ENCODE data around the gene PCTP. TPM values are rescaled to one million over a fixed set of nuclear protein-coding genes. Genes with fewer than 3 reads are reported as not detected.

The PCTP gene
- 100 to 1,000 TPM in 1 of 4 donors, 10 to 100 TPM in 2, 1 to 10 TPM in 1; 8.6 to 581 (median 35.0) TPM for total RNA-seq

GRCh38 chr17:55750750-55751657 is at the start of gene PCTP:
Gene PCTP (plus strand): TSS chr17:55751051. CDS start chr17:55751104, 53 bp downstream.
- WGBS, 2 donors (ENCODE audit: low coverage in 1 of 2), result 2% methylated on average over 41 of the region's 53 CpGs; no CpG with 5 or more reads in 1 of the 2 donors

DNA sequence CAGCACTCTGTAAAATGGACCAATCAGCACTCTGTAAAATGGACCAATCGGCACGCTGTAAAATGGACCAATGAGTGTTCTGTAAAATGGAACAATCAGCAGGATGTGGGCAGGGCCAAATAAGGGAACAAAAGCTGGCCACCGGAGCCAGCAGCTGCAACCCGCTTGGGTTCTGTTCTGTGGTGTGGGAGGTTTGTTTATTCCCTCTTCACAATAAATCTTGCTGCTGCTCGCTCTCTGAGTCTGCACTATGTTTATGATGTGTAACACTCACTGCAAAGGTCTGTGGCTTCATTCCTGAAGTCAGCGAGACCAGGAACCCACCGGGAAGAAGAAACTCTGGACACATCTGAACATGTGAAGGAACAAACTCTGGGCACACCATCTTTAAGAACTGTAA is 48.7 kb upstream of the PCTP start:
- H3K9me3 ChIP-seq, result no peaks in the 10 kb centered on the region
- WGBS, 2 donors (ENCODE audit: low coverage in 1 of 2), result 63 to 67% methylated on average over 3 to 7 of the region's 7 CpGs
- no peak for DNase-seq
- no peak overlapping the region for H3K27ac ChIP-seq
- H3K36me3 ChIP-seq, result no peaks in the 10 kb centered on the region
- no peak for TF ChIP-seq POLR2A (IDR thresholded peaks at IDR 0.05)
- no peak for TF ChIP-seq POLR2AphosphoS5 (IDR thresholded peaks at IDR 0.05)
- TF ChIP-seq EP300 (IDR thresholded peaks at IDR 0.05; ENCODE audit: low read depth), result no peak
- H3K4me1 ChIP-seq, result no peaks in the 10 kb centered on the region
- intact Hi-C loops (cut with DNase I; ENCODE audit: low total_unique reads) (no loop called here), in situ Hi-C loops (cut with MboI; ENCODE audit: low pct_ligation_motif_present in 1 of 4, low pct_unique_long_range_greater_than_20kb in 1 of 4, low sequenced_read_pairs in 3 of 4) (no loop called here)
- no peaks in the 10 kb centered on the region for H3K27me3 ChIP-seq
- no peak overlapping the region for H3K4me3 ChIP-seq

More at GRCh38 chr17:55750750-55751657, at the start of gene PCTP:
- peak; percentile 96 for DNase-seq
- peaks cover 7 to 21% (median 12%) of the 10 kb centered on the region in 4 donors for H3K4me1 ChIP-seq
- peak within 1 kb of the TSS; percentile 61 to 93 (median 74) for H3K4me3 ChIP-seq
- in situ Hi-C loops (cut with MboI; ENCODE audit: low pct_ligation_motif_present in 1 of 4, low pct_unique_long_range_greater_than_20kb in 1 of 4, low sequenced_read_pairs in 3 of 4), result loop anchor here in 2 of 4 donors (25.0 kb wide), 2 partner anchors 214 to 764 kb away; no protein-coding TSS in a partner anchor
- no peaks in the 10 kb centered on the region for H3K36me3 ChIP-seq
- TF ChIP-seq POLR2AphosphoS5 (IDR thresholded peaks at IDR 0.05) (peak; percentile 90 to 94 (median 93)), EP300 (IDR thresholded peaks at IDR 0.05; ENCODE audit: low read depth) (peak; percentile 14), POLR2A (IDR thresholded peaks at IDR 0.05) (peak; percentile 93)
- TF ChIP-seq, protein P1, sequence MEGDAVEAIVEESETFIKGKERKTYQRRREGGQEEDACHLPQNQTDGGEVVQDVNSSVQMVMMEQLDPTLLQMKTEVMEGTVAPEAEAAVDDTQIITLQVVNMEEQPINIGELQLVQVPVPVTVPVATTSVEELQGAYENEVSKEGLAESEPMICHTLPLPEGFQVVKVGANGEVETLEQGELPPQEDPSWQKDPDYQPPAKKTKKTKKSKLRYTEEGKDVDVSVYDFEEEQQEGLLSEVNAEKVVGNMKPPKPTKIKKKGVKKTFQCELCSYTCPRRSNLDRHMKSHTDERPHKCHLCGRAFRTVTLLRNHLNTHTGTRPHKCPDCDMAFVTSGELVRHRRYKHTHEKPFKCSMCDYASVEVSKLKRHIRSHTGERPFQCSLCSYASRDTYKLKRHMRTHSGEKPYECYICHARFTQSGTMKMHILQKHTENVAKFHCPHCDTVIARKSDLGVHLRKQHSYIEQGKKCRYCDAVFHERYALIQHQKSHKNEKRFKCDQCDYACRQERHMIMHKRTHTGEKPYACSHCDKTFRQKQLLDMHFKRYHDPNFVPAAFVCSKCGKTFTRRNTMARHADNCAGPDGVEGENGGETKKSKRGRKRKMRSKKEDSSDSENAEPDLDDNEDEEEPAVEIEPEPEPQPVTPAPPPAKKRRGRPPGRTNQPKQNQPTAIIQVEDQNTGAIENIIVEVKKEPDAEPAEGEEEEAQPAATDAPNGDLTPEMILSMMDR (IDR thresholded peaks at IDR 0.05), result peak; percentile 27 to 66 (median 45)
- H3K27ac ChIP-seq, result peak within 1 kb of the TSS; percentile 82 to 95 (median 91)
- no peaks in the 10 kb centered on the region for H3K27me3 ChIP-seq
- H3K9me3 ChIP-seq, result no peaks in the 10 kb centered on the region
- intact Hi-C loops (cut with DNase I; ENCODE audit: low total_unique reads), result no loop called here

GRCh38 chr17:55704401-55704800 is 46.5 kb upstream of the PCTP start:
- Histone ChIP-seq H3K9me3 (no peaks in the 10 kb centered on the region), H3K4me1 (no peaks in the 10 kb centered on the region), H3K36me3 (no peaks in the 10 kb centered on the region), H3K27me3 (no peaks in the 10 kb centered on the region), H3K4me3 (no peak overlapping the region), H3K27ac (no peak overlapping the region)
- TF ChIP-seq POLR2A (IDR thresholded peaks at IDR 0.05) (no peak), EP300 (IDR thresholded peaks at IDR 0.05; ENCODE audit: low read depth) (no peak), POLR2AphosphoS5 (IDR thresholded peaks at IDR 0.05) (no peak)
- TF ChIP-seq, protein P1 (IDR thresholded peaks at IDR 0.05), result no peak
- intact Hi-C loops (cut with DNase I; ENCODE audit: low total_unique reads), result no loop called here
- no peak for DNase-seq
- 44 to 75% methylated on average over 1 of the region's 1 CpG for WGBS, 2 donors (ENCODE audit: low coverage in 1 of 2)
- in situ Hi-C loops (cut with MboI; ENCODE audit: low pct_ligation_motif_present in 1 of 4, low pct_unique_long_range_greater_than_20kb in 1 of 4, low sequenced_read_pairs in 3 of 4), result no loop called here

DNA sequence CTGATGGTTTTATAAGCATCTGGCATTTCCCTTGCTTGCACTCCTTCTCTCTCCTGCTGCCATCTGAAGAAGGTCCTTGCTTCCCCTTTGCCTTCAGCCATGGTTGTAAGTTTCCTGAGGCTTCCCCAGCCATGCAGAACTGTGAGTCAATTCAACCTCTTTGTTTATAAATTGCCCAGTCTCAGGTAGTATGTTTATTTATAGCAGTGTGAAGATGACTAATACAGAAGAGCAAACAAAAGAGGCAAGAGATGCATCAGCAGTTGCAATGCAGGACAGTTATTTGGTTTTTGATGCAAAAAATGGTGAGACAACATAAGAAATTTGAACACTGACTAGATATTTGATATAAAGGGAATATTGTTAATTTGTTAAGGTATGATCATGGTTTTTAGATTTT is 45.0 kb upstream of the PCTP start:
- H3K4me3 ChIP-seq, result no peak overlapping the region
- no peak overlapping the region for H3K27ac ChIP-seq
- DNase-seq, result no peak
- intact Hi-C loops (cut with DNase I; ENCODE audit: low total_unique reads) (no loop called here), in situ Hi-C loops (cut with MboI; ENCODE audit: low pct_ligation_motif_present in 1 of 4, low pct_unique_long_range_greater_than_20kb in 1 of 4, low sequenced_read_pairs in 3 of 4) (no loop called here)
- H3K36me3 ChIP-seq, result no peaks in the 10 kb centered on the region
- H3K4me1 ChIP-seq, result peaks cover 0 to 5% (median 0%) of the 10 kb centered on the region in 4 donors
- H3K9me3 ChIP-seq, result no peaks in the 10 kb centered on the region
- TF ChIP-seq, protein P1 (IDR thresholded peaks at IDR 0.05), result no peak
- TF ChIP-seq POLR2AphosphoS5 (IDR thresholded peaks at IDR 0.05) (no peak), EP300 (IDR thresholded peaks at IDR 0.05; ENCODE audit: low read depth) (no peak)
- H3K27me3 ChIP-seq, result no peaks in the 10 kb centered on the region

Measured in transverse colon (tissue), 4 donors.